GM12878 (cell line): Measurements from ENCODE around the gene ZNF341.

Experiments used
- BACH1 ChIP-seq: fragments of 450-650 bp; IDR thresholded peaks from 2 replicates; pipeline ENCODE4 v1.6.1; 2017; ENCODE audit warnings: mild to moderate bottlenecking, borderline replicate concordance
- HDAC6 ChIP-seq: fragments of 200-600 bp; sonication (generic); IDR thresholded peaks from one replicate; pipeline ENCODE4 v1.8.0; 2017; ENCODE audit warnings: antibody characterized with exemption; ENCODE audit not compliant: unreplicated experiment
- JUNB ChIP-seq: IDR thresholded peaks from 2 replicates; pipeline ENCODE4 v1.6.1; 2016; ENCODE audit warnings: antibody characterized with exemption, mild to moderate bottlenecking
- MXI1 ChIP-seq: fragments of 150-350 bp; IDR thresholded peaks from 2 replicates; pipeline ENCODE4 v1.6.1; 2011; ENCODE audit warnings: low read depth, mild to moderate bottlenecking, inconsistent platforms, low read length, improper control_type of control experiment
- POLR2A ChIP-seq: IDR thresholded peaks from 2 replicates; pipeline ENCODE4 v1.6.1; 2011; ENCODE audit warnings: low read depth, mild to moderate bottlenecking, low read length
- POLR2AphosphoS5 ChIP-seq: IDR thresholded peaks from 2 replicates; pipeline ENCODE4 v1.6.1; 2011; ENCODE audit warnings: mild to moderate bottlenecking, low read length, inconsistent platforms
- RAD21 ChIP-seq: IDR thresholded peaks from 2 replicates; pipeline ENCODE4 v1.6.1; 2011; ENCODE audit warnings: mild to moderate bottlenecking, low read depth, low read length, moderate library complexity; ENCODE audit not compliant: insufficient read depth

DNA sequence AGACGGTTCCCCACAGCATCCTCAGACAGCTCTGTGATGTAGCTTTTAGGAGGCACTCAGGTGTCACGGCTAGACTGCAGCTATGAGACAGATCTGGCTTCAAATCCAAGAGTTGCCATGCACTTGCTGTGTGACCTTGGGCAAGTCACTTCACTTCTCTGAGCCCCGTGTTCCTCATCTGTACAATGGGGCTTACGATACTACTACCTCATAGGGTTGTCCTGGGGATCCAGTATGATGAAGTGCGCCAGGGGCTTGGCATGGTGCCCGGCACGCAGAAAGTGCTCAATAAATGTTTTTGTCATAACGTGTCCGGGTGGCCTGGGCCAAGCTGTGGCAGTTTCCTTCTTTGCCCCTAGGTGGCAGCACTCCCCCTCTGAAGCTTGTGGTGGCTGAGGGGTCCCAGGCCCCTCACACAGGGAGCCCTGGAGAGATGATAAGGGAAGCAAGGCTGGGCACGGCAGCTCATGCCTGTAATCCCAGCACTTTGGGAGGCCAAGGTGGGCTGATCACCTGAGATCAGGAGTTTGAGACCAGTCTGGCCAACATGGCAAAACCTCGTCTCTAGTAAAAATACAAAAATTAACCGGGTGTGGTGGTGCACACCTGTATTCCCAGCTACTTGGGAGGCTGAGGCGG, 60.3 kb downstream of the ZNF341 start:
- TF ChIP-seq RAD21, result peak; percentile 65
- no peak for TF ChIP-seq POLR2A
- TF ChIP-seq BACH1, result no peak
- no peak for TF ChIP-seq MXI1
- no peak for TF ChIP-seq HDAC6
- no peak for TF ChIP-seq JUNB
- no peak for TF ChIP-seq POLR2AphosphoS5
